Measurements from ENCODE around the gene PLIN3. TPM values are rescaled to one million over a fixed set of nuclear protein-coding genes. Genes with fewer than 3 reads are reported as not detected.

The PLIN3 gene
- total and polyA plus RNA-seq, 2 of the 8 experiments (the other 6 are each of a cell fraction or from before 2014, with no cell fraction given): 60.7 to 61.5 TPM

DNA sequence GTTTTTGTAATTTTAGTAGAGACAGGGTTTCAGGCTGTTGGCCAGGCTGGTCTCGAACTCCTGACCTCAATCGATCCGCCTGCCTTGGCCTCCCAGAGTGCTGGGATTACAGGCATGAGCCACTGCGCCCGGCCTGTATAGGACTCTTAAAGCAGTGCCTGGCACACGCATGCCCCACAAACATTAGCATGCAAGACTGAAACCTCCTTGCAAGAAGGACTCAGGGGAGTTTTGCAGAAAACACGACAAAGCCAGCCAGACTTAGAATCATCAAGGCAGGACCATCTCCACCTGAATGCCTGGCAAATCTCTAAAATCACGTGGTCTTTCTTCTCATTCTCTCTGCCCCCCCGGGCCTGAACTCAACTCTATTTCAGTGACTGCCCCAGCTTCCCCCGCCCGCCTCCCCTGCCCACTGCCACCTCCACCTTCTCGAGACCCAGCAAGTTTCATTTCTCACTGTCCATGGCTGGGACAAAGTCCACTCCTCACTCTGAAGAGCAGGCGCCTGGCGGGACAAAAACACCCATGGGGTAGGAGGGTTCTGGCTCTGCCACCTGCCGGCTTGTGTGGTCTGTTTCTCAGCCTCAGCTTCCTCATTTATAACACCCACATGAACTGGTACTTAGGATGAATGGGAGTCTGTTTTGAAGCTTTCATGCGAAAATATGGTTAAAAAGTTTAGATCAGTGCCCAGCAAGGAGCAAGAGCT is 38.3 kb downstream of the PLIN3 start:
- Histone ChIP-seq H2BK20ac (ENCODE audit: low read length) (no peak overlapping the region), H3K14ac (ENCODE audit: insufficient read length) (no peak overlapping the region), H4K20me1 (replicated peaks in 1 of 2; ENCODE audit: control insufficient read depth in 1 of 2, insufficient read depth in 2 of 2, low read length in 2 of 2) (no peaks in the 10 kb centered on the region), H3K4me1 (replicated peaks in 1 of 4; ENCODE audit: control insufficient read depth in 3 of 4, insufficient read depth in 4 of 4, low read length in 3 of 4) (no peaks in the 10 kb centered on the region), H2BK15ac (ENCODE audit: low read length) (no peak overlapping the region), H3K4me3 (ENCODE audit: extremely low read depth in 1 of 4, insufficient read depth in 2 of 4, low read depth in 3 of 4, low read length in 4 of 4) (no peak overlapping the region), H3K27me3 (replicated peaks in 1 of 4; ENCODE audit: control insufficient read depth in 3 of 4, extremely low read depth in 1 of 4, insufficient read depth in 3 of 4, low read length in 3 of 4) (peaks cover 0 to 16% (median 12%) of the 10 kb centered on the region in 4 experiments; a peak in 6 of 7 replicates), H4K8ac (ENCODE audit: extremely low read depth, insufficient read depth, low read length) (no peak overlapping the region; the same call in 1 of the 2 replicates), H3K4ac (replicated peaks; ENCODE audit: insufficient read length, low read depth, low read length) (no peak overlapping the region), H3K9ac (replicated peaks in 1 of 4; ENCODE audit: extremely low read depth in 1 of 4, low read depth in 3 of 4, low read length in 3 of 4) (no peak overlapping the region), H3K9me3 (ENCODE audit: insufficient read depth in 2 of 2, low read depth in 1 of 2, low read length in 1 of 2) (no peaks in the 10 kb centered on the region), H3K79me2 (ENCODE audit: control insufficient read depth in 1 of 2, insufficient read depth in 2 of 2, low read length in 2 of 2) (no peaks in the 10 kb centered on the region), H3K79me1 (ENCODE audit: low read depth, low read length) (no peaks in the 10 kb centered on the region), H2AK5ac (ENCODE audit: low read depth, low read length) (no peak overlapping the region), H3K27ac (ENCODE audit: low read depth, low read length) (no peak overlapping the region), H3K23me2 (ENCODE audit: low read depth, low read length) (no peaks in the 10 kb centered on the region), H4K91ac (replicated peaks; ENCODE audit: insufficient read length, low read length) (no peak overlapping the region), H2AFZ (ENCODE audit: low read length) (no peak overlapping the region), H3K36me3 (ENCODE audit: control insufficient read depth in 2 of 4, insufficient read depth in 4 of 4, low read length in 3 of 4) (no peaks in the 10 kb centered on the region), H2BK5ac (ENCODE audit: low read depth, low read length) (no peak overlapping the region), H3K23ac (ENCODE audit: insufficient read length) (no peak overlapping the region), H2BK12ac (ENCODE audit: low read depth, low read length) (no peak overlapping the region), H3K56ac (replicated peaks; ENCODE audit: insufficient read length, low read depth, low read length) (no peak overlapping the region), H3K18ac (ENCODE audit: extremely low read depth, low read length) (no peak overlapping the region), H4K5ac (ENCODE audit: insufficient read length, low read depth, low read length) (no peak overlapping the region), H3K4me2 (ENCODE audit: insufficient read depth in 1 of 2, low read depth in 2 of 2, low read length in 2 of 2) (no peak overlapping the region), H2BK120ac (replicated peaks; ENCODE audit: low read depth, low read length) (no peak overlapping the region)
- FAIRE-seq (no peak), DNase-seq (ENCODE audit: low read depth in 1 of 2, low spot score in 2 of 2) (no peak)
- ChIA-PET CTCF (ENCODE audit: partially characterized antibody) (interaction anchor here (0.7 to 1.8 kb wide), 4 partner anchors 10 to 151 kb away, joined by 3 to 6 read pairs (median 4); no protein-coding TSS in a partner anchor), POLR2A (ENCODE audit: partially characterized antibody) (no interaction called here)
- 77% methylated on average over 15 of the region's 16 CpGs; no CpG with 5 or more reads in 1 of the 2 experiments for WGBS, 2 experiments (ENCODE audit: extremely low coverage in 1 of 2, insufficient coverage in 1 of 2, insufficient read length in 1 of 2, insufficient replicate concordance in 2 of 2, low coverage in 1 of 2, low lambda C conversion rate in 2 of 2, missing lambda C conversion rate in 1 of 2)
- TF ChIP-seq CHD1 (IDR thresholded peaks at IDR 0.05; ENCODE audit: low read depth, low read length) (no peak), EZH2 (IDR thresholded peaks at IDR 0.05; ENCODE audit: low read depth, low read length, severe bottlenecking) (no peak)
